UCSD-AML1 (cell line): ENCODE results near the gene ARHGEF33.
"Not testable (repeated sequence)": the region's sequence is repeated elsewhere in the genome, so short reads cannot be mapped to it uniquely, and the experiment has no call there.

Experiments
- DNase-seq: peaks from one replicate; lab custom pipeline; 2025; ENCODE audit not compliant: unreplicated experiment; lab: John Stamatoyannopoulos, UW

The ARHGEF33 gene

DNA sequence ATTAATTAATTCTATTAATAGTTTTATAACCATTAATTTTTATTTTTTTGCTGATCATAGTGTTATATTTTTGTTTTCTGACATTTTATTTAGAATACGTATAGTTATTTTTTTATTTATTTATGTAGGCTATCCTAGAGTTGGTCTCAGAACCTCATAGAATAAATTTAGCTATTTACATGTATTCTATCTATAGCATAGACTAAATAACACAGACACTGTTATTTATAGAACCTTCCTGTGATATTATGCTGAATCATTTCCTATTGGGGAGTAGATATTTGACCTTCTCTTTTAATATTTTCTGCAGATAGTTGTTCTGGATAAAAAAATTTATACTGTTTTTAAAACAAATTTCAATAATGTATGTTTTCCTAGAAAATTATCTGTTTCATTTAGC is 20.2 kb downstream of the ARHGEF33 start:
- no peak for DNase-seq

DNA sequence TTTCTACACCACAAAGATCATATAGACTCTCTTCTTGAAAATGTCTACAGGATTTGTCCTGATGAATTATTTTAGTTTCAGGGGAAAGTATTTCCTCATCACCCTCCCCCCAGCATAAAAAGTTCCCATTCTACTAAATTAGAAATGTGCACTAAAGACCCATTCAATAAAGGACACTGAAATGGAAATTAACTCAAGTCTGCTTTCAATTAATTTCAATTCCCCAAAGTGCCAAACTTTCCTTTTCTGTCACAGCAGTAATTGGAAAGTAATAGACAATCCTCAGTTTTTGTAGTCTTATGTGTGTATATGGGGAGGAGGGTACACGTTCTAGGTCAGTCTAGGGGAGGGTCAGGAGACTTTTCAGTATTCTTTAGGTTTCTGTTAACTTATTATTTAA is 21.5 kb downstream of the ARHGEF33 start:
- no peak for DNase-seq

DNA sequence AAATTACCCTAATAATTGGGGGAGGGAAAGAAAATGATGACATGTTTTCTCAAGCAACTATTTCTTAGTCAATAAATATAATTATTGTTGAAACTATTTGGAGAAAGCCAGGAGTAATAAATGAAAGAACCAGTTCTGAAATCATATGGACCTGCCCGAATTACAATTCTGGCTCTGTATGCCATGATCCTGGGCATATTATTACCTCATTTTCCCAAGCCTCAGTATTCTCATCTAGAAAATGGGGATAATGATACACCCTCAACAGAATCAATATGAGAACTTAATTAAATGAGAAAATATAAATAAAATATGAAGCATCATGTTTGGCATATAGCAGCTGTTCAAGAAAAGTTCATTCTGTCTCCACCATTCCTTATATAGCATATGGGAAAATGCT is 22.9 kb downstream of the ARHGEF33 start:
- no peak for DNase-seq

- DNase-seq: no peak
These were observed 32.7 kb downstream of the ARHGEF33 start for GRCh38 chr2:38922389-38922788.

DNA sequence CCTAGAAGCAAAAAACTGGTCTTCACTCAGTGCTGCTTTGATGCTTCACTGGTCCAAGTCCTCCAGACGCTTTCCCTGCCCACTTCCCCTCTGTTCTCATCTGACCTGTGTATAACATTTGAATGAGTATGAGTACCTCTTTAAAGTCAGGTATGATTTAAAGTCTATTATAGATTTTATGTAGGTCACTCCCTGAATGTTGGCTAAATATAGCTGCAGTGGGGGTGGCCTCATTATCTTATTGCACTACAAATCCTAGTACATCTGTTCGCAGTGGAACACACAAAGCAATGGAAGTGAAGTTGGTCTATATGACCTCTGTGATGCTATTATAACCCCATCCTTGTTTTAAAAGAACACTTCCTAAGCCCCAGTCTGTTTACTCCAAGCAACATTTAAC is 33.2 kb downstream of the ARHGEF33 start:
- no peak for DNase-seq

GRCh38 chr2:38925982-38926381 is 36.3 kb downstream of the ARHGEF33 start:
- DNase-seq: no peak

GRCh38 chr2:38930600-38930999 is 40.9 kb downstream of the ARHGEF33 start:
- DNase-seq: no peak

DNA sequence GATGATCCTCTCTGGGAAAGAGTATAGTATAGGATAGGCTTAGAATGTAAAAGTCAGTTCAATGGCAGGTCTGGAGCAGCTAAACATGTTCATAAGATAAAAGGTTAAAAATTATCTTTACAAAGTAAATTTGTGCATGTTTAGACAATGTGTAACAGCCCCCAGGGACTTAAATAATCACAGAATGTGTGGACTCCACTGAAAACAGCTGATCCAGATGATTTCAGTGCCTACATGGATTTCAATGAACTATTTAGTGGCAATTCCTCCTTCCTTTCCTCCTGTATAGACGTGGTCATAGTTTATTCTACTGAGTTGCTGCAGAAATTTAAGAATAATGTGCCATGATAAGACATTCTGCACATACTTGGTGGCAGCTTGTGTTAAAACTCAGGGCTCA is 42.9 kb downstream of the ARHGEF33 start:
- no peak for DNase-seq

DNA sequence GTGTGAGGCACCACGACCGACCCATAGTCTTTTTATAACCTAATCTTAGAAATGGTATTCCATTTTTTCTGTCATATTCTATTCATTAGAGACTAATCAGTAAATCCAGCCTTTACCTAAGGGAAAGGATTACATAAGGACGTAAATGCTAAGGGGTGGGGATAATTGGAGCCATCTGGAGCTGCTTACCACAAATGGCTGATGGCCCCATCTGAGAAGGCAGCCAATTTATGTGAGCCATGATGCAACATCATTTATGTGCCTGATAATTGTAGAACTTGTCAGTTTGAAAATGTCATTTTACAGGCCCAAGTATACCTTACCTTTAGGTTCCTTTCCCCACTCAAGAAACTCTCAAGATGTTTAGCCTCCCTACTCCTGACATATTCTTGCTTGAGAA is 44.0 kb downstream of the ARHGEF33 start:
- no peak for DNase-seq

DNA sequence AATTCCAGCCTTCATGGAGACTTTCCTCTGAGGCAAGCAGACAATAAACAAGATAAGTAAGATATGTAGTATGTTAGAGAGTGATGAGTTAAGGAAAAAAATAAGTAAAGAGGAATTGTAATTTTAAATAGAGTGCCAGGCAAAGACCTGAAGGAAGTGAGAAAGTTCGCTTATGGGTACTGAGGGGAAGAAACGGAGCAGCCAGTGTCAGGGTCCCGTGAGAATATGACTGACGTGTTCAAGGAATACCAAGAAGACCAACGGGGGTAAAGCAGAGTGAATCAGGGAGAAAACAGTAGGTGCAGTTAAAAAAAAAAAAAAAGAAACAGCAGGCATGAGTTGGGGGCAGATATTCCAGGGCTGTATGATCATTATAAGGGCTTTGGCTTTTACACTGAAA is 45.1 kb downstream of the ARHGEF33 start:
- no peak for DNase-seq

- no peak for DNase-seq
These were observed 46.0 kb downstream of the ARHGEF33 start for GRCh38 chr2:38935568-38936172.

DNA sequence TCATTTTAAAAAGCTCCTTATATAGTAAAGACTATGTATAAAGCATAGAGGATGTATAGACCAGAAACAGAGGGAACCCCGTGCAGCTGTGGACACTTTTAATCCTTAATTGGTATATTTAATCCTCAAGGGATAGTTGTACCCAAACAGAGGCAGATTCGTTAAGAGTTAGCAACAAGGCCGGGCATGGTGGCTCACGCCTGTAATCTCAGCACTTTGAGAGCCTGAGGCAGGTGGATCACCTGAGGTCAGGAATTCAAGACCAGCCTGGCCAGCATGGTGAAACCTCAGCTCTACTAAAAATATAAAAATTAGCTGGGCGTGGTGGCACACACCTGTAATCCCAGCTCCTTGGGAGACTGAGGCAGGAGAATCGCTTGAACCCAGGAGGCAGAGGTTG is 46.8 kb downstream of the ARHGEF33 start:
- DNase-seq: not testable (repeated sequence)

GRCh38 chr2:38937548-38937947 is 47.9 kb downstream of the ARHGEF33 start:
- no peak for DNase-seq

DNA sequence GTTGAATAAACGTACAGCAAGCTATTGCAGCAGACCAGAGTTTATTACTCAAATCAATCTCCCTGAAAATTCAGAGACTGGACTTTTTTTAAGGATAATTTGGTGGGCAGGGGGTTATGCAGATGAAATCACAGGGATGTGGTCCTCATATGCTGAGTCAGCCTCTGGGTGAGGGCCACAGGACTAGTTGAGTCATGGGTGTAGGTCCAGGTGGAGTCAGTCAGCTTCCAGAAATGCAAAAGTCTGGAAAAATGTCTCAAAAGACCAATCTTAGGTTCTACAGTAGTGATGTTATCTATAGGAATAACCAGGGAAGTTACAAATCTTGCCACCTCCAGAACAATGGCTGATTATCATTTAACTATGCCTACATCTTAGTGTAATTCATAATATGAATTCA is 51.1 kb downstream of the ARHGEF33 start:
- no peak for DNase-seq

DNA sequence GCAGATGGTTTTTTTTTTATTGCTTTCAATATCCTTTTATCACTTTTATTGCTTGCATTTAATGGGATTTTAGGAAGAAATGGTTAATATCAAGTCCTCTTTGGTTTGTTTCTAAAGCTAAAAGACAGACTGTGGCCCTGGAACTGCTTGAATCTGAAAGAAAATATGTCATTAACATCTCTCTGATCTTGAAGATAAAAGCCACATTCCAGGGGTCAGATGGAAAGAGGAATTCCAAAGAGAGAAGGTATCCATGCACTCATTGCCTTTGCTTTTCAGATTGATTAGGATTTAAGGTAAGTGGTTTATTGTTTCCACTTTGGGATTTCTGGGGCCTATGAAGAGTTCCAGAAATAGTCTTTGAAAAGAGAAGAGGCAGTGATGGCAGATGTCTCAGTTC is 54.1 kb downstream of the ARHGEF33 start:
- no peak for DNase-seq

DNA sequence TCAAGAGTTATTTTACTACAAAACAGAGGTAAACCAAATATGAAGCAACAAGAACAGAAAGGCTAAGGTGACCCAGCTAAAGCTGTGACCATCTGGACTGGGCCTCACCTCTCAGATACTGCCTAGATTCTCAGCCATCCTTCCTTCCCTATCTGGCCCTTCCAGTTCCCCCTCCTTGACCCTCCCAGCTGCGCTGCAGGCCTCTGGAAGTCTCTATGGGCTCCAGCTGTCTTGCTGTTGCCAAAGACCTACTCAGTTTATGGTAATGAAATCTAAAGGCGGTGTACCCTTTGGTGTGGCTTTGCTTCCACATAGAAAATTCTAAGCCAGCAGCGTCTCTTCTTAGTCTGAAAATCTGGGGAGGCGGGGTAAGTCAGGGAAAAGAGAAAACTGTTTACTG is 55.7 kb downstream of the ARHGEF33 start:
- DNase-seq: no peak

- DNase-seq: no peak
These were observed 56.2 kb downstream of the ARHGEF33 start for GRCh38 chr2:38945911-38946310.

DNA sequence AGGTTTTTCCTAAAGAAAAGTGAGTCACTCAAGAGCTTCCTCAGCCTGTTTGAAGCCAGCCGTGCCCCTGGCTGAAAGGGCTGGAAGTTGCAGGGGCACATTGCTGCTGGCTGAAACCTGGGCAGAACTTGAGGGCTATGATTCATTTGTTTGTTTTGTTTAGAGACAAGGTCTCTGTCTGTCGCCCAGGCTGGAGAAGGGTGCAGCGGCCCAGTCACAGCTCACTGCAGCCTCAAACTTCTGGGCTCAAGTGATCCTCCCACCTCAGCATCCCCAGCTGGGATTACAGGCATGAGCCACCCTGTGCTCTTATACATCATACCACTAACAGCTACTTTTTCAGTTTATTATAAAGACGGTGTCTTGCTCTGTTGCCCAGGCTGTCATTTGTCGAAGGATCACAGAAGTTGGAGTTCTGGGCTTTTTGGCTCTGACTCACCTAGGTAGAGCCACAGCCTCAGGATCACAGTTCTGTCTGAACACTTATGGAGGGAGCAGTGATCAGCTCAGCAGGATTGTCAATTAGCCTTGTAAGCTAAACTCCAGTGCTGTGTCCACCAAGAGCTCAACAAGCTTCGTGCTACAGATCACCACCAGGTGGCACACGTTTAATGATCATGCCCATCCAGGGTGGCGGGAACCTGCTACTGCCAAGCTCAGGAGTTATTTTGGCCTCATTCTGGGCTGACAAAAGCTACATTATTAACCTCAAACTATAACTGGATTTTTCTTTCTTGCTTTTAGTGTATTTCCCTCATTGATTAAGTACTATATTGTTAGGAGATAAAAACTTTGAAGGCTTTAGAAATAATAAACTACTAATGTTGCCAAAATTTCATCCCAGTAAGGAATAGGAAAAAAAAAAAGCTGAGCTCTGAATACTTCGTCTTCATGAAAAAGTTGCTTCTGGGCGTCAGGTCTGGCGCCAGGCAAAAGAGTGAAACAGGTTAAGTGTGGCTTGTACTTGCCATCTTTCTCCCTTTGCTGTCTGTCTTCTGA is 57.9 kb downstream of the ARHGEF33 start:
- peak; percentile 53 for DNase-seq

GRCh38 chr2:38948387-38948882 is 58.8 kb downstream of the ARHGEF33 start:
- no peak for DNase-seq

GRCh38 chr2:38948995-38949394 is 59.3 kb downstream of the ARHGEF33 start:
- DNase-seq: no peak

- DNase-seq: no peak
These were observed 62.1 kb downstream of the ARHGEF33 start for GRCh38 chr2:38951766-38952165.

GRCh38 chr2:38957972-38958371 is 68.3 kb downstream of the ARHGEF33 start:
- DNase-seq: no peak
